Stimulated activated effector memory CD8-positive, alpha-beta T cell treated with anti-CD3 and anti-CD28 coated beads, Interleukin-12 subunit alpha, Interleukin-12 subunit beta, amount 100 ng/mL, for 72 hours (primary cell): ENCODE measurements around the gene TRIM25.

Source experiments
- ATAC-seq: fragments of 150-1000 bp; cut with Tn5 transposase; 2 replicates; pipeline ENCODE4 v1.10.0; 2021
- DNase-seq, 2 donors: peaks; one replicate each; pipeline ENCODE4 v3.0.0; 2021 to 2022; ENCODE audit warnings: low spot score in 2 of 2
- H3K27ac Mint-ChIP-seq: one replicate; pipeline ENCODE4 v1.8.0; 2022; ENCODE audit warnings: mild to moderate bottlenecking, mixed read lengths
- H3K36me3 Mint-ChIP-seq: one replicate; pipeline ENCODE4 v1.8.0; 2022; ENCODE audit warnings: mild to moderate bottlenecking, mixed read lengths
- H3K4me1 Mint-ChIP-seq: one replicate; pipeline ENCODE4 v1.8.0; 2022; ENCODE audit warnings: mixed read lengths
- H3K4me3 Mint-ChIP-seq: one replicate; pipeline ENCODE4 v1.8.0; 2022; ENCODE audit warnings: mild to moderate bottlenecking, mixed read lengths
- H3K9me3 Mint-ChIP-seq: one replicate; pipeline ENCODE4 v1.8.0; 2022; ENCODE audit warnings: mixed read lengths

TRIM25 gene

GRCh38 chr17:56933868-56934267 is 20.0 kb upstream of the TRIM25 start:
- H3K36me3 Mint-ChIP-seq, result peaks cover 48% of the 10 kb centered on the region
- H3K9me3 Mint-ChIP-seq, result no peaks in the 10 kb centered on the region
- DNase-seq (peak in 1 of 2 donors; percentile 20), ATAC-seq (peak; percentile 43)
- no peak overlapping the region for H3K4me3 Mint-ChIP-seq
- H3K27ac Mint-ChIP-seq, result no peak overlapping the region
- peaks cover 15% of the 10 kb centered on the region for H3K4me1 Mint-ChIP-seq

- ATAC-seq (no peak), DNase-seq (peak in 1 of 2 donors; percentile 6)
- no peaks in the 10 kb centered on the region for H3K9me3 Mint-ChIP-seq
- H3K27ac Mint-ChIP-seq, result no peak overlapping the region
- peaks cover 15% of the 10 kb centered on the region for H3K4me1 Mint-ChIP-seq
- H3K36me3 Mint-ChIP-seq, result peaks cover 41% of the 10 kb centered on the region
- H3K4me3 Mint-ChIP-seq, result no peak overlapping the region
Observed at GRCh38 chr17:56933151-56933745, 19.4 kb upstream of the TRIM25 start.

DNA sequence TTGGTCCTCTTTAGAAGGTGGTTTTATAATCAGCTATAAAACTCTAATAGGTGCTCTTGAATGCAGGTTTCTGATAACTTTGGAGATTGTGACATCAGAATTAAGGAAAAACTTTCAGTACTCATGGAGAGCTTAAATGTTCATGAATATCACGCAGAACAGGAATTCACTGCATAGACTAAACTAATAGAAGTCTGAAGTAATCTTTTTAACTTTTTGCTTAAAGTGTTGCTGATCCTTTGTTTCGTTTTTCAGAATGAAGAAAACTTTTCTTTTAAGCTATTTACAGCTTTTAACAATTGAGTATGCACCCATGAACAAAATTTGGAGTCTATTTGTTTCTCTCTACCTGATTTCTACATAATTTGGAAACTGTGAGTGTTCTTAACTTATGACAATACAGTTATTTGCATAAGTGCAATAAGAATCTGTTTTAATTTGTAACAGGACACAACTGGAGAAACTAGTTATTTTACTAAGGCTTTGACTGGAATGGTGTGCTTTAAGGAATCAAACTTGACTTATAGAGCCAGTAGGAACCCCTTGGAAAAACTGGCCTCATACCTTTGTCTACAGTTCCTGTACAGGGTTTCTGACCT is 17.0 kb upstream of the TRIM25 start:
- ATAC-seq (no peak), DNase-seq (no peak)
- Mint-ChIP-seq H3K27ac (no peak overlapping the region), H3K4me1 (peaks cover 10% of the 10 kb centered on the region), H3K36me3 (peaks cover 17% of the 10 kb centered on the region), H3K4me3 (no peak overlapping the region), H3K9me3 (no peaks in the 10 kb centered on the region)

DNA sequence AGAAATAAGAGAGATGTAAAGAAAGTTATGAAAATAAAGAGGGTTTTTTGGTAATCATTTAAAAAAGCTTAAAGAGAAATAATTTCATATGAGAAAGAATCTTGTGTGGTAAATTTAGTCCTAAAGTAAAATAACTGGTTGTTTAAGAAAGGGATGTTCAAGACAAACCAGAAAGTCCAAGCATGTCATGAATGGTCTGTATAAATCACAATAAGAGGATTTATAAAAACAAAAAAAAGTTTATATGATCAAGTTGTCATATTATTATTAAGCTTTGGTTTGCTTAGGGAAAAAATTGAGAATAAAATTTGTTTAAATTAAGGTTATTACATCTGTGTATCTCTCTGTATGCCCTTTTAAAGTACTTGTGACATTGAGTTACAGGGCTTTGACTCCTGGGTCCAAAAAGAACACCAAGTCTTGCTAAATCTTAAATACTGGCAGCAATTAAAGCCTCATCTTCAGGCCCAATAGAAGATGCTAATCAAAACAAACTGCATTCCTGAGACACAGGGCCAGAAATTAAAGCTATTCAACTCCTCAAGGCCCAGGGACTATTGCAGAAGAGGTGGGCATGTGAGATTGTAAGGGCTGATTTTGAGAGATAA is 15.6 kb upstream of the TRIM25 start:
- Mint-ChIP-seq H3K27ac (no peak overlapping the region), H3K36me3 (peaks cover 9% of the 10 kb centered on the region), H3K4me1 (peaks cover 8% of the 10 kb centered on the region), H3K4me3 (no peak overlapping the region), H3K9me3 (no peaks in the 10 kb centered on the region)
- ATAC-seq (no peak), DNase-seq (peak in 1 of 2 donors; percentile 22)

DNA sequence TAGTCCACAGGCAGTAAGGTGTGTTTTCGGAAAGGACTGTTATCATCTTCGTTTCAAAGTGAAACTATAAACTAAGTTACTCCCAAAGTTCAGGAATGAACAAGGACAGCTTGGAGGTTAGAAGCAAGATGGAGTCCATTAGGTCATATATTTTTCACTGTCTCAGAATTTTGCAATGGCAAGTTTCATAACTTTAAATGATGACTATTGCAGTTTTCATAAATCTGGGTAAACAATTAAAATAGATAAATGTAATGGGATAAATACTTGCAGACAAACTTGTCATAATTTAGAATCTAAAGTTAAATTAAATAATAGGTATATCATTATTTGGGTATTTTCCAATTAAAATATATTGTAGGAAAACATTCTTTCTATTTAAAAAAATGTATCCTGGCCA is 14.7 kb upstream of the TRIM25 start:
- H3K36me3 Mint-ChIP-seq, result peaks cover 2% of the 10 kb centered on the region
- no peaks in the 10 kb centered on the region for H3K4me1 Mint-ChIP-seq
- ATAC-seq (no peak), DNase-seq (no peak)
- no peak overlapping the region for H3K4me3 Mint-ChIP-seq
- no peaks in the 10 kb centered on the region for H3K9me3 Mint-ChIP-seq
- H3K27ac Mint-ChIP-seq, result no peak overlapping the region

GRCh38 chr17:56926704-56927103 is 12.9 kb upstream of the TRIM25 start:
- no peak for DNase-seq

DNA sequence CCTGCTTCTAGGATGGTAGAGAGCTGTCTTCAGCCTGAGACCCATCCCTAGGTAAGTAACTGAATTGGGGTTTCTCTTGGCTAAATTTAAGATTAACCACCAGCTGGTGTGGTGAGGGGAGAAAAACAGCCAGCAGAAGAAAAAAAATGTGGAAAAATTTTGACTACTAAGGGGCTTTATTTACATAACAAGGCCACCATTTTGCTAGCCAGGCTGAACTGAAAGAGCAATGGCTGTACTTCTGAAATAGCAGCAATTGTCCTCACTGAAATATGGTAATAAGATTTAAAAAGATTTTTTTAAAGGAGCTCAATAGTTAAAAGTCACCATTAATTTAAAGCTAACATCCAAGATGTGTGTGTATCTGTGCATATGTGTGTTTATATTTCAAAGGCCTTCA is 12.4 kb upstream of the TRIM25 start:
- ATAC-seq, result no peak
- H3K4me1 Mint-ChIP-seq, result no peaks in the 10 kb centered on the region
- H3K9me3 Mint-ChIP-seq, result no peaks in the 10 kb centered on the region

More at GRCh38 chr17:56926704-56927103, 12.9 kb upstream of the TRIM25 start:
- Mint-ChIP-seq H3K36me3 (no peaks in the 10 kb centered on the region), H3K9me3 (no peaks in the 10 kb centered on the region), H3K4me3 (no peak overlapping the region), H3K27ac (no peak overlapping the region), H3K4me1 (no peaks in the 10 kb centered on the region)
- no peak for ATAC-seq

DNA sequence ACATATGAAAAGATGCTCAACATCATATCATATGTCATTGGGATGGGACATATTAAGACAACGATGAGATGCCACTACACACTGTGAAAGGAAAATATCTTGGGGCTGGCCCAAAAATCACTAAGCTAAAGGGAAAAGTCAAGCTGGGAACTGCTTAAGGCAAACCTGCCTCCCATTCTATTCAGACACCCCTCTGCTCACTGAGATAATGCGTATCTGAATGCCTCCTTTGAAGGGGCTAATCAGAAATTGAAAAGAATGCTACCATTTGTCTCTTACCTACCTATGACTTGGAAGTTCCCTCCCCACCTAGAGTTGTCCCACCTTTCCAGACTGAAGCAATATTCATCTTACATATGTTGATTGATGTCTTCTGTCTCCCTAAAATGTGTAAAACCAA is 11.2 kb upstream of the TRIM25 start:
- no peak overlapping the region for H3K27ac Mint-ChIP-seq
- no peak overlapping the region for H3K4me3 Mint-ChIP-seq
- peak in 1 of 2 donors; percentile 35 for DNase-seq

More for the DNA sequence above, 12.4 kb upstream of the TRIM25 start:
- H3K4me3 Mint-ChIP-seq, result no peak overlapping the region
- no peaks in the 10 kb centered on the region for H3K36me3 Mint-ChIP-seq
- H3K27ac Mint-ChIP-seq, result no peak overlapping the region
- no peak for DNase-seq

DNA sequence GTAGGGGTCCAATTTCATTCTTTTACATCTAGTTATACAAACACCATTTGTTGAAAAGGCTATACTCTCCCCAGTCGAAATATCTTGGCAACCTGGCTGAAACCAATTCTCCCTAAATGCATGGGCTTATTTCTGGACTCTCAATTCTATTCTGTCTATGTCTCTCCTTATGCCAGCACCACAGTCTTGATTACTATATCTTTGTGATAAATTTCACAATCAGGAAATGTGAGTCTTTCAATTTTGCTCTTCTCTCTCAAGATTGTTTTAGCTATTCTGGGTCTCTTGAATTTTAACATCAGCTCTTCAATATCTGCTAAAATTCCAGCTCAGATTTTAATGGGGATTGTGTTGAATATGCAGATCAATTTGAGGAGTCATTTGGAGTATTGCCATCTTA is 5.9 kb upstream of the TRIM25 start:
- Mint-ChIP-seq H3K36me3 (peaks cover 16% of the 10 kb centered on the region), H3K4me3 (no peak overlapping the region), H3K4me1 (peaks cover 46% of the 10 kb centered on the region), H3K27ac (peak overlapping the region; percentile 84), H3K9me3 (peaks cover 5% of the 10 kb centered on the region)
- no peak for DNase-seq
- ATAC-seq, result no peak

More for the DNA sequence above, 11.2 kb upstream of the TRIM25 start:
- Mint-ChIP-seq H3K9me3 (no peaks in the 10 kb centered on the region), H3K4me1 (no peaks in the 10 kb centered on the region), H3K36me3 (no peaks in the 10 kb centered on the region)
- no peak for ATAC-seq

GRCh38 chr17:56918916-56919315 is 5.1 kb upstream of the TRIM25 start:
- Mint-ChIP-seq H3K4me3 (no peak overlapping the region), H3K36me3 (peaks cover 24% of the 10 kb centered on the region), H3K4me1 (peaks cover 49% of the 10 kb centered on the region), H3K27ac (peak overlapping the region; percentile 84), H3K9me3 (peaks cover 5% of the 10 kb centered on the region)
- DNase-seq (no peak), ATAC-seq (peak; percentile 66)

DNA sequence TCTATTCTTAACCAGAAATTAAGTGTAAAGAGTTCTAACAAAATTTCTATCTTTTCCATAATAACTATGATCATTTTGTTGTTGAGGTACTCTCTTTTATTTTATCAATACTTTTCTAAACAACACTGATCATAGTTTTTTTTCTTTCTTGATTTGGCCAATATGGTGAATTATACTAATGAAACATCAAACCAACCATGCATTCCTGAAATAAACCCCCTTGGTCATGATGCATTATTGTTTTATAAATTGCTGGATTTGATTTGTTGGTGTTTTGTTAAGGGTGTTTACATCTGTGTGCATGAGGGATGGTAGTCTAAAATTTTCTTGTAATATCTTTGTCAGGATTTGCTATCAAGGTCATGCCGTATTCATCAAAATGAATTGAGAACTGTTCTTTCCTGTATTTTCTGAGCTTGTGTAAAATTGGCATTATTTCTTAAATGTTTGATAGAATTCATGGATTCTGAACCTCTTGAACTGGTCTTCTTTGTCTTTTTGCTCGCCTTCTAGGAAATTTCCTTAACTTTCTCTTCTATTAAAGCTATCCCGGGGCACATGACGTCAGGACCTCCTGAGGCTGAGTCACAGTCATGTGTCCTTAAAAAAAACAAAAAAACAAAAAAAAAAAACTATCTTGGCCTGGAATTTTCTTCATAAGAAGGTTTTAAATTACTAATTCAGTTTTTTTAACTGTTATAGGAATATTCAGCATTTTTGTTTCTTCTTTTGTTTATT is 3.9 kb upstream of the TRIM25 start:
- DNase-seq, result no peak
- peak overlapping the region; percentile 92 for H3K27ac Mint-ChIP-seq
- H3K9me3 Mint-ChIP-seq, result peaks cover 5% of the 10 kb centered on the region
- no peak overlapping the region for H3K4me3 Mint-ChIP-seq
- H3K36me3 Mint-ChIP-seq, result peaks cover 34% of the 10 kb centered on the region
- peaks cover 49% of the 10 kb centered on the region for H3K4me1 Mint-ChIP-seq
- ATAC-seq, result no peak

- H3K4me3 Mint-ChIP-seq, result peak overlapping the region; percentile 77
- ATAC-seq (no peak), DNase-seq (no peak)
- H3K27ac Mint-ChIP-seq, result peak overlapping the region; percentile 92
- peaks cover 57% of the 10 kb centered on the region for H3K36me3 Mint-ChIP-seq
- peaks cover 3% of the 10 kb centered on the region for H3K9me3 Mint-ChIP-seq
- H3K4me1 Mint-ChIP-seq, result peaks cover 60% of the 10 kb centered on the region
Observed at GRCh38 chr17:56914581-56915273, 878 bp upstream of the TRIM25 start.

DNA sequence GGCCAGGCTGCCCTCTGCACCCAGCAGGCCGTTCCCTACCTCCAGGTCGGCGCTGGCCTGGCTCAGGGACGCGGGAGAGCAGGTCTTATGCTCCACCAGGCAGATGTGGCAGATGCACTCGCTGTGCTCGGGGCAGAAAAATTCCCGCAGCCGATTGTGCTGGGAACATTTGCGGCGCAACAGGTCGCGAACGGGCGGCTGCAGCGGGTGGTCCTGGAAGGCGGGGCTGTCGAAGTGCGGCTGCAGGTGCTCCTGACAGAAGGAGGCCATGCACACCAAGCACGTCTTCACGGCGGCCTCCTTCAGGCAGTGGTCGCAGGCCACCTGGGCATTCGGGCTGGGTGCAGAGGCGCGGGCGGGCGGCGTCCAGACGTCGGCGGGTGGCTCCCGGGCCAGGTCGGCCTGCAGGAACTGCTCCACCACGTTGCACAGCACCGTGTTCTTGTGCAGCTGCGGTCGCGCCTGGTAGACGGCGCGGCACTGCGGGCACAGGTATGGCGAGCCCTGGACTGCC is 439 bp downstream of the TRIM25 start:
- no peak for DNase-seq
- Mint-ChIP-seq H3K9me3 (no peaks in the 10 kb centered on the region), H3K4me3 (peak overlapping the region; percentile 77), H3K27ac (peak overlapping the region; percentile 92), H3K4me1 (peaks cover 54% of the 10 kb centered on the region), H3K36me3 (peaks cover 62% of the 10 kb centered on the region)
- ATAC-seq, result peak; percentile 39

DNA sequence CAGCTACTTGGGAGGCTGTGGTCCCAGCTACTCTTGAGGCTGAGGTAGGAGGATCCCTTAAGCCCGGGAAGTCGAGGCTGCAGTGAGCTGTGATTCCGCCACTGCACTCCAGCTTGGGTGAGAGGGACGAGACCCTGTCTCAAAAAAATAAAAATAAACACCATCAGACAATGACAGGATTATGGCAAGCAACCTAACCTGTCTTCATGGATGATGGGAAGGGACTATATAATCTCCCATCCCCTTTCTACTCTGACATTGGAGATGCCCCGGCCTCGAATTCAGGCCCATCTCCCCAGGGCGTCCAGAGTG is 893 bp downstream of the TRIM25 start:
- ATAC-seq (no peak), DNase-seq (no peak)
- peak overlapping the region; percentile 92 for H3K27ac Mint-ChIP-seq
- peaks cover 67% of the 10 kb centered on the region for H3K36me3 Mint-ChIP-seq
- H3K4me1 Mint-ChIP-seq, result peaks cover 59% of the 10 kb centered on the region
- H3K9me3 Mint-ChIP-seq, result no peaks in the 10 kb centered on the region
- H3K4me3 Mint-ChIP-seq, result peak overlapping the region; percentile 77
